Stomach (tissue), 4 donors: Measurements from ENCODE around the gene HDAC3.

ENCODE experiments used
- POLR2A ChIP-seq, 4 donors: fragments of 450-650 bp; IDR thresholded peaks; one replicate each; pipeline ENCODE4 v1.6.1; 2016; ENCODE audit warnings: antibody characterized with exemption in 4 of 4, control low read depth in 2 of 4, mild to moderate bottlenecking in 1 of 4, moderate library complexity in 1 of 4
- TF ChIP-seq, protein P1 (sequence below), 7 experiments: fragments of 450-650 bp in 4 of 7; fragments of 200-600 bp in 3 of 7; sonication (generic) in 3 of 7; IDR thresholded peaks; one replicate each; pipeline ENCODE4 v1.5.1; 2016 to 2019; ENCODE audit warnings: antibody characterized with exemption in 7 of 7, control low read depth in 2 of 7, mild to moderate bottlenecking in 1 of 7

DNA sequence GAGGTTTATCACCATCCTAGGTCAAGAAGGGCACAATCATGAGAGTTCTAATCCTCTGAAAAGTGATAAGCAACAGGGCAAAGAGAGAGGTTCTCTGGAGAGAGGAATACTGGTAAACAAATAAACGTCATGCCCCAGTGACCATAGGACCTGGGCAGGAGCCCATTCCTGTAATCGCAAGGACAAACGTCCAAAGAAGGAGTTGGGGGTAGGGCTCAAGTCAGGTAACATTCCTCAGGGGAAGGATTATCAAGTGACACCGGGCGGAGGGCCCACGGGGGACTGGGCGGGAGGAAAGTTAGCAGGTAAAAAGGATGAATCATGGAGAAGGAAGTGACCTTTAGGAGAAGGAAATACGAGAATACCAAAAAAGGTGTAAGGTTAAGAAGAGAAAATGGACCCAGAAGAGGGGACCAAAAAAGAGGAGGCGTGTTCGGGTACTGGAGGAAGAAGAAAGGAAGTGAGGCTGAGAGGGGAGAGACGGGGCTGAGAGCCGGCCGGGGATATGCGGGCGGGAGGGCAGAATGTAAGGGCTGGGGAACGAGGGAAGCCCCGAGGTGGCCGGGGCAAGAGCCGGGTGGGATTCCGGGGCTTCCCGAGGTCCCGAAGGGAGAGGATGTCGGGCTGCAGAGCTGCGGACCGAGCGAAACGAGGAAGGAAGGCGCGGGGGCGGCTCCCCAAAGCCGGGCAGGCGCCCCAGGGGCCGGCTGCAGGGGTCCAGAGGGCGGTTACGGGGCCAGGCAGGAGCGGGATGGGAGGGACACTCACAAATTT is 18.4 kb downstream of the HDAC3 start:
- TF ChIP-seq, protein P1, sequence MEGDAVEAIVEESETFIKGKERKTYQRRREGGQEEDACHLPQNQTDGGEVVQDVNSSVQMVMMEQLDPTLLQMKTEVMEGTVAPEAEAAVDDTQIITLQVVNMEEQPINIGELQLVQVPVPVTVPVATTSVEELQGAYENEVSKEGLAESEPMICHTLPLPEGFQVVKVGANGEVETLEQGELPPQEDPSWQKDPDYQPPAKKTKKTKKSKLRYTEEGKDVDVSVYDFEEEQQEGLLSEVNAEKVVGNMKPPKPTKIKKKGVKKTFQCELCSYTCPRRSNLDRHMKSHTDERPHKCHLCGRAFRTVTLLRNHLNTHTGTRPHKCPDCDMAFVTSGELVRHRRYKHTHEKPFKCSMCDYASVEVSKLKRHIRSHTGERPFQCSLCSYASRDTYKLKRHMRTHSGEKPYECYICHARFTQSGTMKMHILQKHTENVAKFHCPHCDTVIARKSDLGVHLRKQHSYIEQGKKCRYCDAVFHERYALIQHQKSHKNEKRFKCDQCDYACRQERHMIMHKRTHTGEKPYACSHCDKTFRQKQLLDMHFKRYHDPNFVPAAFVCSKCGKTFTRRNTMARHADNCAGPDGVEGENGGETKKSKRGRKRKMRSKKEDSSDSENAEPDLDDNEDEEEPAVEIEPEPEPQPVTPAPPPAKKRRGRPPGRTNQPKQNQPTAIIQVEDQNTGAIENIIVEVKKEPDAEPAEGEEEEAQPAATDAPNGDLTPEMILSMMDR (IDR thresholded peaks at IDR 0.05) = no peak
- TF ChIP-seq POLR2A (IDR thresholded peaks at IDR 0.05) = no peak
